GM19452 (cell line): ENCODE measurements around the gene GPX6.
"Not testable (repeated sequence)": the region's sequence is repeated elsewhere in the genome, so short reads cannot be mapped to it uniquely, and the experiment has no call there.

Source experiments
- ATAC-seq: cut with Tn5 transposase; IDR thresholded peaks from one replicate; pipeline ENCODE4 v1.9.1; 2021; ENCODE audit not compliant: unreplicated experiment

GPX6 gene, protein sequence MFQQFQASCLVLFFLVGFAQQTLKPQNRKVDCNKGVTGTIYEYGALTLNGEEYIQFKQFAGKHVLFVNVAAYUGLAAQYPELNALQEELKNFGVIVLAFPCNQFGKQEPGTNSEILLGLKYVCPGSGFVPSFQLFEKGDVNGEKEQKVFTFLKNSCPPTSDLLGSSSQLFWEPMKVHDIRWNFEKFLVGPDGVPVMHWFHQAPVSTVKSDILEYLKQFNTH

DNA sequence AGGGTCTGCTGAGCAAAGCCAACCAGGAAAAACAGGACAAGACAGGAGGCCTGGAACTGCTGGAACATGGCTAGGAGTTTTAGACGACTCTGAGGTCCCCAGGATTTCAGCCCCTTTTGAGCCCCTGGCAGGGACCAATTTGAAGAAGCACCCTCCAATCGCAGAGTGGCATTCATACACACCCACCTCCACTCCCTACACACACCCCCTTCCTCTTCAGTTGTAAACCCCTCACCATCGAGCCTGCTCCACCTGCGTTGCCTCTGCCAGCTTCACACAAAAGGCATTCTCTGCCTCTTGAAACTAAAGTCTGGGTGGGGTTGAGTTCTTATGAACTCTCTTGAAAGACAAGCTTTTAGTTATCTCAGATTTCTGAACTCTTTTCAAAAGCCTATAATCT is at the start of gene GPX6:
GPX6 (minus strand) TSS at position 118 of the 400 bp plus-strand sequence; CDS start at position 68, 50 bp downstream.
- no peak for ATAC-seq

DNA sequence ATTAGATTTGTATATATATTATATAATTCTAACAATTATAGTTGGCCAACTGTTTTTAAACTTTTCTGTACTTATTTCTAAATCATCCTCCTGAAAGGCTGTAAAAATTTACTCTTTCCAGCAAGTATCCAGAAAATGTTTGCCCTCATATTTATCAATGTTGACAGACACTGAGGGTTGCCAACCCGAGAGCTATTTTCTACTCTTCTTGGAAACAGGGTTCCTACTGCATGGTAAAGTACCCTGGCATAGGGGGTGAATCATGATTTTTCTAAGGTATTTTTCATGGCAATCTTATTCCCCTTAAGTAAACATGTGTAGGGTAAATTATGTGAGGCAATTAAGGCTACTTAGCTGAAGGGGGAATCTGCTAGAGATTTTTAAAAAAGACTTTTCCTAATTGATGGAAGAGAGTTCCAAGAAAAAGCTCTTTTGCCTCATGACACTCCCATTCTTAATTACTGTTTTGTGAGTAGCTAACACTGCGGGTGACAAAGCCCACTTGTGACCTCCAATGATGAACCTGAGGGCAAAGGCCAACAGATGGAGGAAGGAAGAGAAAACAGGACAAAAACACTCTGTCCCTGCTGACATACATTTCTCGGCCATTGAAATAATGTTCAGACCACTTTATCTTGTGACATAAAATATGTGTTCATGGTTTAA is 48.0 kb upstream of the GPX6 start:
- no peak for ATAC-seq

DNA sequence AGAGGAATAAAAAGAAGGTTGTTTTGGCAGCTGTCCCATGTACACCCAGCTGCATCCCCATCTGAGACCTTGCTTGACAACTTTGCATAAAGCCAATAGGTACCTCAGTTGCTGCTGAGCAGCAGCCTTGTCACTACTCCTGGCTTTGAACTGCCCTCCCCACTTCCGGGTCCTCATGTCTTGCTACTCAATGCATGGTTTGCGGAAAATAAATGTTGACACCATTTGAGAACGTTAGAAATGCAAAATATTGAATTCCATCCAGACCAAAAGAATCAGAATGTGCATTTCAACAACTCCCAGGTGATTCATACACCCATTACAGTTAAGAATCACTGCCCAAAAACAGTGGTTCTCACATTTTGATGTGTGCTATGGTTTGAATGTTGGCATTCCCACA is 43.0 kb upstream of the GPX6 start:
- ATAC-seq, result no peak

DNA sequence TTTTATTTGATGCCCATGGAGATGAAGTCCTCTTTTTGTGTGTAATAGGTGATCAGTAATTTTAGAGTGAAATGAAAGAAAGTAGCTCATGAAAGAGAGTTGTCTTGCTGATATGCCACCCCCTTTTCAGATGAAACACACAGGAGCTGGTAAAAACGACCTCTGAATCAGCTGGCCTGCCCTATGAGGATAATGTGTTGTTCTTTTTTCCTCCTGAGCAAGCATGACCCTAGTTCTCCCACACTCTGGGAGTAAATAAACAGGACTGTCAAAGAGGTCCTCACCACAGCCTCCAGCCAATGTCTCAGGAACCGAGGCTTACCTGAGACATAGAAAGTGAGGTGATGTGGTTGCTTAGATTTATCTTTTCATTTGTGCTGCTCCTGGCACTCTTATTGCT is 39.5 kb upstream of the GPX6 start:
- no peak for ATAC-seq

DNA sequence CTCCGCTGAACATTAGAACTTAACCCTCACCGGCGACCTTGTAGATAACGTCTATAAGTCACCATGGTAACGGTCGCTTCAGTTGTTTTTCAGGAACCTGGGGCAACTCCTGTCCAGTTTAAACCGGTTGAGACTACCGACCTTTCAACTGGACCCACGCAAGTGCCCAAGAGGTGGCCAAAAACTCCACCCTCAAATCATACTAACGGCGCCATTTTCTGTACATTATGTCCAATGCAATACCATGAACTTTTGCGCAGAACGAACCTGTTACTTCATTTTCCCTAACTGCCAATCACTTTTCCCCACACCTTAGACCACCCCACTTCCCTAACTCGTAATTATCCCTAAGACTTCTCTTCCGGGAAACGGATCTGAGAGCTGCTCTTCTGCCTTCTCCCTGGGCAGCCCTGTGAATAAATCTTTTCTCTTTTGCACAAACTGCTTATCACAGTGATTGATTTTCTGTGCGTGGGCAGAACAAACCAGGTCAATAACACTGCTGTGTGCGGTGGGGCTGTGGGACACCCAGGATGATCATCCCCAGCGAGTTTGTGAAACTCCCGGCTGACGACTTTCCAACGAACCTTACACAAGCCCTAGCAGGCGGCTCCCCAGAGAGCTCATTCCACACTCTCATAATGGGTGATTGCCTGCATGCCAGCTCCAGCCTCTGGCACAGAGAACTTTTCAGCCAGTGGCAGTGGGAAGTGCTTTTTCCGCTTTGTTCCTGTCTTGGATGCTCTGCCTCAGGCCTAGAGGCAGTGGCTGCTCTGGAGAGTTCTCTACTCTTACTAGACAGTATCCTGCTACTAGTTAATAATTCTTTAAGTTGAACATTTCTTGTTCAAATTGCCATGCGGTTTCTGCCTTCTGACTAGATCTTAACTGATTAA is 38.6 kb upstream of the GPX6 start:
- no peak for ATAC-seq

DNA sequence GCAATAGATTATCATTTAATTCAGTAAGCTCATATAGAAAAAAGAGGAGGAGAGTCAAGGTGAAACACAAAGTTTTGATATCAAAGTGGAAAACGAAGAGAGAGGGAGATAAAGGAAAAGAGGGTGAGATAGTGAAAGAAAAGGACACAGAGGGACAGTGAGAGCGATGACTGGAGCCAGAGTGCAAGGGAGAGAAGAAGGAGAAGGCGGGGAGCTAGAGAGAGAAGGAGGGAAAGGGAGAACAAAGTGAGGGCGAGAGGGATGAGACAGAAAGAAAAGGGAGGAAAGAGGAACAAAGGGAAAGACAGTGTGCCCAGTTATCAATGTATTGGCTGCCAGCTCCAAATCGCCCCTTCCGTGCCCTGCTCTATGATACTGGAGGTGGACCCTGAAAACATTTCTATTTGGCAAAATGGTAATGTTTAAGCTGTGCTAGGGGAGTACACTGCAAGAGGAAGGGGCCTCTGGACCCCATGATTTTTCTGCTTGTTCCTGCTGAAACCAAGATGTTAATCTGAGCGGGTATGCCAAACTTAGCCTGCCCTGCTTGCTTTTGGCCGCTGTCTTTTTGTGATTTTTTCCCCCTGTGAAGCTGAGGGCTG is 37.9 kb upstream of the GPX6 start:
- ATAC-seq, result no peak

DNA sequence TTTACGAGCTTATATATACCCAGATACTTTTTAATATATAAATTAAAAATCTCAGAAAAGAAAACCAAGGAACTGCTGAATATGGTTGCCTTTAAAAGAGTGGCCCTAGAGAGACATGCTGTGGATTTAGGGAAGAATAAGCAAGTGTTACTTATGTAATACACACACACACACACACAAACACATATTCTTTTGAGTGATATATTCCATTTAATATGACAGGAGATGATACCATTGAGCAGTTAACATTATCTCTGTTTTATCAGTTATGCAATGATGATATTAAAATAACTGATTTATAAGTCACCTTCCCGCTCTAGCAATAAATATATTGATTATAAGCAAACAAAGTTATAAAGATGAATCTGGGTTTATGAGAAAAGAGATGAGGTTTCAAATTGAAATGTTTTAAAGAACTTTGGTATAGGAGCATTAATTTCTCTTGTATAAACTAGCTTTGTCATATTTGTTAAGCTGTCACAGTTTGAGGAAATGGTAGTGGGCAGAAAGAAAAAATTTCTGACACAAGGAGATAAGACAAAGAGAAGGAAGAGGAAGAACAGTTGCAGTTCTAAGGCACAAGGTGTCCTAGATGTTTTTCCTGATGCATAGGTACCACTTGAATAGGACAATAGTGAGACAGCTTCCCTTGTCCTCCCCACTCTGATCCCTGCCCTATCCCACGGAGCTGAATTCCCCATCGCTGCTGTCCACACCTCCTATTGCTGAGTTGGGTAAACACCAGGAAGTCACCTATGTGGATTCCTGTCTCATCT is 36.5 kb upstream of the GPX6 start:
- no peak for ATAC-seq

DNA sequence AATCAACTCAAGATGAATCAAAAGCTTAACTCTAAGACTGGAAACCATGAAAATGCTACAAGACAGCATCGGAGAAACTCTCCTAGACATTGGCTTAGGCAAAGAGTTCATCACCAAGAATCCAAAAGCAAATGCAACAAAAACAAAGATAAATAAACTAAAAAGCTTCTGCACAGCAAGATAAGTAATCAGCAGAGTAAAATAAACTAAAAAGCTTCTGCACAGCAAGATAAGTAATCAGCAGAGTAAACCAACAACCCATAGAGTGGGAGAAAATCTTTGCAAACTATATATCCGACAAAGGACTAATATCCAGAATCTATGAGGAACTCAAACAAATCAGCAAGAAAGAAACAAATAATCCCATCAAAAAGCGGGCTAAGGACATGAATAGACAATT is 31.4 kb upstream of the GPX6 start:
- not testable (repeated sequence) for ATAC-seq

DNA sequence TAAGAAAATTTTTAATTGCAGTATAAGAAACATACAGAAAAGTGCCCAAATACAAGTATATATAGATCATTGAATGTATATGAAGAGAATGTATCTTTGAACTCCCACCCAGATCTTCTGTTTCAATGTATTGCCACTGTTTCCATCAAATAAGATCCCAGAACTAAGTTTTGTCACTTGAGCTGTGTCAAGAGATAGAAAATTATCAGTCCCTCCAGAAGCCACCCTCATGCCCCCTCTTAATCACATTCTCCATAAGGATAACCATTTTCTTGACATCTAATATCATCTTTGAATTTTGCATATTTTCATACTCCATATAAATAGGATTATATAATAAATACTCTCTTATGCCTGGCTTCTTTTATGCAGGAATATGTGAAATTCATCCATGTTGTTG is 30.4 kb upstream of the GPX6 start:
- no peak for ATAC-seq

DNA sequence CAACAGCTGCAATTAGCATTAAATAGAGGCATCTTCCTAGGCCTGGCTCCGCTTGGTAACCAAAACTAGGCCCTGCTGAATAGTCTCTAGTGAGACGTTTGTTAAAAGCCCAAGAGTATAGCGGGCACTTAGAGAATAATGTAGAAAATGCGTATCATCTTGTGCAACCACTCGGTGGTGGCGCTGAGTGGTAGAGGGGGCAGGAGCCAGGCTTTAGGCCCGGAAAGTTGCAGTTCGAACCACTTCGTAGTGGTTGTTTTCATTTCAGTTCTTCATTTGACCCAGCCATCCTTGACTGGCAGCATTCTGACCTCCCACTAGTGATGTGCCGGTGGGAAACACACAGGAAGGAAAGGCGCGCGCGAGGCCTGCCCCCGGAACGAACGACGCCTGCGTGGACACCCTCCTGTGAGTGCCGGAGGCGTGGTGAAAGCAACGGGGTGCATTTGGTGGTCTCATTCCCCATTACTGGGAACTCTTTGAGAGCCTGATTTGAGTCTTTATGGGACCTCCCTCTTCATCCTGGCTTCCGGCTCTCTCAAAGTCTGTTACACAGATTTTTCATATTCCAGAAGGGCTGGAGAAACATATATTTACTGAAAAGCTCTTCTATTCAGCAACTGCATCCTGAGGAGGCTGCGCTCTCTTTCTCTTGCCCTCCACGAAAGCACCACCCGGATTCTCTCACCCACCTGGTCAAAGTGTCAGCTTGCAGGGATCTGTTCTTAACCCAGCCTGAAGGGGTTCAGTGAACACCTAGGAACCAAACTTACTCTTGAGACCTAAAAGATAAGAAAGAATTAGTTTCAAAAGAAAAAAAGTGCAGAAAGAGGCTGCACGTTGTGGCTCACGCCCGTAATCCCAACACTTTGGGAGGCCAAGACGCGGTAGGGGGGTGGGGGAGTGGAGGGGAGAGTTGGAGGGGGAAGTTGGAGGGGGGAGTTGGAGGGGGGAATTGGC is 28.3 kb upstream of the GPX6 start:
- ATAC-seq, result no peak

DNA sequence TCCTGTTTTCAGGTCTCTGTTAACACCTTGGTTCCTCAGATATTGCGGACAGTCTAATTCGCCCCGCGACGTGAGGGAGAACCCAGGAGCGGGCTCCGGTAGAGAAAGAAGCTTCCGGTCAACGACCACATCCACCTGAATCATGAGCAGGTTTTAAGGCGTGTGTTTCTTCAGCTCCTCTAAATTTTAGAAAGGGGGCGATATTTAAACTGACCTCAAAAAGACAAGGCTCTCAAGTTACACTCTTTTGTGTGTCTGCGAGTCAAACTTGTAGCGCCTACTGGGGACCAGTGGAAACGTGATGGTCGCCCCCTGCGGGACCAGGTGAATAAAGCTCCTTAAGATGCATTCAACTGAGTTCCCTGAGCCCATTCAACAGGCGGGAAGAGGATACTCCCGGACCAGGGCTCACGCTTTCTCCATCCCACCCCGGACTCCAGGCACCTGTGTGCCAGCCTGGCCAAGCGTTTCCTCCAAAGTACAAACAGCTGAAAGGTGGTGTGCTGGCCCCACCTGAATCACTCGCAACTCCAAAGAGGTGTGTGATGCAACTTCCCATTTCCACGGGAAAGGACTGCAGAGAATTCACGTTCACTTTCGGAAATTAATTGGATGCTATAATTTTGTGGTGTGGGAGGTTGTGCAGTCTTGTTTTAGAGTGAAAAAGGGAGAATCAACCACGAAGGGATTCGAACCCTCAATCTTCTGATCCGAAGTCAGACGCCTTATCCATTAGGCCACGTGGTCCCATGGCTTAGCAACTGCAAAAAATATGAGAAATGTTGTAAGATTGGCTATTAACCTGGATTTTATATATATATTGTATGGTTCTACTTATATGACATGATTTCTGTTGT is 27.1 kb upstream of the GPX6 start:
- ATAC-seq, result no peak

DNA sequence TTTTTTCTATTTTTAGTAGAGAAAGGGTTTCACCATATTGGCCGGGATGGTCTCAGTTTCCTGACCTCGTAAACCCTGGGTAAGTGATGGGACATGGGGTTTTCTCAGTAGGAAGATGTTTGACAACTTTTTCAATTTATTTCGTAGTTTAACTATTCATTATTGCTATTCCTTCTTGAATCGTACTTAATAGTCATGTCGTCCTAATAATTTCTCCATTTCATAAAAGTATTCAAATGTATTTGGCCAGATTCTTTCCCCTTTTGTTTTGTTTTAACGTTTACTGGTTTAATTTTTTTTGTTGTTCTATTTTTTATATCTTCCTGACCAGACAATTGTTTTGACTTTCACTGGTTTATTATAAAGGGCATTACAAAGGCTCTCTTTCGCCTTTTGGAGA is 26.4 kb upstream of the GPX6 start:
- ATAC-seq, result no peak

DNA sequence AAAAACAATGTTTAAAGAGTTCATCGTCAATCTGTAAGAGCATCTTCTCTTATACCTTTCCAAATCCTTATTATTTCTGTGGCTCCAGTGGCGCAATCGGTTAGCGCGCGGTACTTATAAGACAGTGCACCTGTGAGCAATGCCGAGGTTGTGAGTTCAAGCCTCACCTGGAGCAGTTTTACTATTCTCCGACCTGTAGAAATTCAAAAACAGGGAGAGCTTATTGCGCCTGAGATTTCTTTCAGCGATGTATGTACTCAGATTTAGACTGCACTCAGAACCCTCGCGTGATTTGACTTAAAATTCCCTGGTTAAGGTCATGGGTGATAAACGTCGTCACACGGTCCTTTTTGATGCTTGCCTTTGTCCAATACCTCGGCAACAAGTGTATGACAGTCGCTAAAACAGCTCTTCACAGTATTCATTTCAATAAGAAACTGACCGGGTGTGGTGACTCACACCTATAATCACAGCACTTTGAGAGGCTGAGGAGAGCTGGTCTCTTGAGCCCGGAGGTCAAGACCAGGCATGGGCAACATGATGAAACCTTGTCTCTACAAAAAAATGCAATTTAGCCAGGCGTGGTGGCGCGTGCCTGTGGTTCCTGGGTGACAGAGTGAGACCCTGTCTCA is 22.0 kb upstream of the GPX6 start:
- no peak for ATAC-seq

DNA sequence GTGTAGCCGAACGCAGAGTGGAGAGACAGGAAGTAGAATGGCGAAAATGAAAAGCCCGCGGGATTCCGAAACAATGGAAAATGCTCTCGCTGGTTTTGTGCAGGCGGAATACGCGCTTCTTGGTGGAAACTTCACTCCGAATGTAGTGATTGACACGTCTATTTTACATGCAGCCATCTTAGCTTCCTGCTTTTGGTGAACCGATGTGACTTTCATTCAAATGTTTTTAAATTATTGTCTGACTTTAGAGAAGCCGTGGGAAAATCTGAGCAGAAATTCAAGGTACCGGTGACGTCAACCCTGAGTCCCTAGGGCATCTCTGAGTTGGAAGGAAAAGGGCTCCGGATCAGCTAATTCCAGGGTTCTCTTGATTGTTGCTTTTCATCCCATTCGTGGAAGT is 21.5 kb upstream of the GPX6 start:
- ATAC-seq, result no peak

DNA sequence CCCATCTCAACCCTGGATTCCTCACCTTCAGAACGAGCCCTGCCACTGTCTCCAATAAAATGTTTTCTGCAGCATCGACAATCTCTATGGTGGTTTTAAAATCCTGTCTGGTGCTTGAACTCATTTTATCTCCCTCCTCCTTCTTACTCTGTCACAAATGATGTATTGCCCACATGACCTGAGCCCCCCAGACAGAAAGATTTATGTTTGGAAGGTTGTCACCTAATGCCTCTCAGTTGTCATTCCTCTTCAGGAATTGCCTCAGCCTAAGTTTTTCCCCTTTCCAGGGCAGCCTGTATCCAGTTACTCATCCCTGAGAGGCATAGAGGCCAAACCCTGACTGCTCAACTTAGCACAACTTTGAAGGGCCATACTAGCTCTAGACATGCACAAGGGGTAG is 19.3 kb upstream of the GPX6 start:
- no peak for ATAC-seq

DNA sequence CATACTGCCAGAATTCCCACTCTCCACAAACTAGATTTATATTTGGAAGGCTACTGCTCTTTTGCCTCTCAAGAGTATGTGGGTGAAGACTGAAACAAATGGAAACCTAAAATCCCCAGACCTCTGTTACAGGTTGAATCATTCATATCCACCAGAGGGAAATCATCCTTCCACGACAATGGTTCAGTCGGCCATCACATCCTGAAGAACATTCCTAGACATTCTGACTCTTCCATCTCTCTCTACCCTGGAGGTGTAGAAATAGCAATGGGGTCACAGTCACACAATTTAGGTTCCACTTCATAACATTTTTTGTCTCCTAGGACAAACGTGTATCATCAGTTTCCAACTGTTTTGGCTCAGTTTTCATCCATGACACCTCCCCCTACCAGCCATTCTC is 18.7 kb upstream of the GPX6 start:
- no peak for ATAC-seq

DNA sequence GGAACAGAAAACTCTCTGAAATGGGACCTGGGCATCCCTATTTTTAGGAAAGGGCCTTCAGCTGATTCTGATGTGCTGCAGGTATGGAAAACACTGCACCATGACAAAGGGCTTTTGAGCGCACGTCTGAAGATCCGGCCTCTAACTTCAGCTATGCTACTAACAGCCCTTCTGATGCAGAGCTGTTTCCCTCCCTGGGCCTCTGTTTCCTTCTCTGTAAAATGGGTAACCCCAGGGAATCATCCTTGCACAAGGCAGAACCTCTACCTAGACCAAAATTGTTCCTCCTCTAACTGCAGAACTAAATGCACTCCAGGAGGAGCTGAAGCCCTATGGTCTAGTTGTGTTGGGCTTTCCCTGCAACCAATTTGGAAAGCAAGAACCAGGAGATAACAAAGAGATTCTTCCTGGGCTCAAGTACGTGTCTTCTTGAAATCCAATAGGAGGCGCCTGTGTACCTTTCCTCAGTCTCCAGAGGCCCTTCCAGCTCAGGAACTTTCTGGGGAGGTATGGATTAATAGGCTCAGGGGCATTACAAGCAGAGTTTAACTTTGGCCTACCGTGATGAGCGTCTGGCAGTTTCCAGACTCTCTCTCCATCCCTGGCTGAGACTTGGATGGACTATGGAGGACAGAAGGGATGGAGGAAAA is 16.0 kb upstream of the GPX6 start:
- no peak for ATAC-seq

DNA sequence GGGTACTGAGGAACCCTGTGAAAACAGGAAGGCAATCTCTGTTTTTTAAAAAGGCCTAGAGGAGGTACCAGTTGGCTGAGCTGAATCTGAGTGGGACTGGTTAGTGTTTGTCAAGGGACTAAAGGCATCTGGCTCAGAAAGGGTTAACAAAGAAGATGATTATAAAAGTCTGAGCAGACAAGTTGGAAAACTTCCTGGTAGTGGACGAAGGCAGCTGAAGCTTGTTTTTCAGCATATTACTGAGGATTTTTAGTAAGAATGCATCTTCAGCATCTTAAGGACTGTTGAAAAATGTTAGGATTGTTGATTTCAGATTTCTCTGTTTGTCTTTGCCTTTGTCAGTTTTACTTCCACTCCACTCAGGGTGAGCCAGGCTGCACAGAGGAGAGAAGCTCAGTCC is 15.2 kb upstream of the GPX6 start:
- no peak for ATAC-seq
